OCI-M1 (cell line): ENCODE results near the gene SLC66A2.

Experiments used
- DNase-seq: peaks from one replicate; lab custom pipeline; 2025; lab: John Stamatoyannopoulos, UW

The SLC66A2 gene

GRCh38 chr18:79937103-79937860, 14.2 kb downstream of the SLC66A2 start:
- no peak for DNase-seq

GRCh38 chr18:79936641-79937040, 14.8 kb downstream of the SLC66A2 start:
- DNase-seq = no peak

- DNase-seq = no peak
Measured at GRCh38 chr18:79935925-79936324, 15.5 kb downstream of the SLC66A2 start.

- no peak for DNase-seq
Measured at GRCh38 chr18:79935499-79935898, 16.0 kb downstream of the SLC66A2 start.

GRCh38 chr18:79935098-79935480, 16.4 kb downstream of the SLC66A2 start:
- DNase-seq = no peak

GRCh38 chr18:79934311-79935097, 16.9 kb downstream of the SLC66A2 start:
- peak; percentile 89 for DNase-seq

GRCh38 chr18:79933765-79934164, 17.7 kb downstream of the SLC66A2 start:
- no peak for DNase-seq

GRCh38 chr18:79932907-79933306, 18.5 kb downstream of the SLC66A2 start:
- peak; percentile 23 for DNase-seq

- DNase-seq = no peak
Measured at GRCh38 chr18:79931475-79931874, 20.0 kb downstream of the SLC66A2 start.

- DNase-seq = peak; percentile 30
Measured at GRCh38 chr18:79930020-79930642, 21.3 kb downstream of the SLC66A2 start.

GRCh38 chr18:79928563-79928960, 22.9 kb downstream of the SLC66A2 start:
- DNase-seq = no peak

- no peak for DNase-seq
Measured at GRCh38 chr18:79927607-79928562, 23.6 kb downstream of the SLC66A2 start.

- DNase-seq = no peak
Measured at GRCh38 chr18:79926715-79927606, 24.5 kb downstream of the SLC66A2 start.

GRCh38 chr18:79926306-79926705, 25.1 kb downstream of the SLC66A2 start:
- DNase-seq = no peak

GRCh38 chr18:79924814-79925731, 26.4 kb downstream of the SLC66A2 start:
- DNase-seq = no peak

- DNase-seq = no peak
Measured at GRCh38 chr18:79923896-79924585, 27.4 kb downstream of the SLC66A2 start.

GRCh38 chr18:79922971-79923411, 28.5 kb downstream of the SLC66A2 start:
- no peak for DNase-seq

- no peak for DNase-seq
Measured at GRCh38 chr18:79921984-79922965, 29.2 kb downstream of the SLC66A2 start.
